ENCODE measurements around the gene DPYD.

DNA sequence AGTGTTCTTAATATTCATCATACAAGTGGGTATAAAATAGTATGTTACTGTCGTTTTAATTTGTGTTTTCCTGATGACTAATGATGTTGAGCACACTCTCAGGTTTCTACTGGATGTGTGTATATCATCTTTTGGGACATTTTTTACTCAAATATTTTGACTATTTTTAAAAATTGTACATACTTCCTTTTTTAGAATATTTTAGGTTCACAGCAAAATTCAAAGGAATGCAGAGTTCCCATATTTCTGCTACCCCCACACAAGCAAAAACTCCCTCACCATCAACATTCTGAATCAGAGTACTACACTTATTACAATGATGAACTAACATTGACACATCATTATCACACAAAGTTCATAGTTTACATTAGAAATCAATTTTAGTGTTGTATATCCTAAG lies 114.5 kb downstream of the DPYD start:
- TF ChIP-seq, protein P1, sequence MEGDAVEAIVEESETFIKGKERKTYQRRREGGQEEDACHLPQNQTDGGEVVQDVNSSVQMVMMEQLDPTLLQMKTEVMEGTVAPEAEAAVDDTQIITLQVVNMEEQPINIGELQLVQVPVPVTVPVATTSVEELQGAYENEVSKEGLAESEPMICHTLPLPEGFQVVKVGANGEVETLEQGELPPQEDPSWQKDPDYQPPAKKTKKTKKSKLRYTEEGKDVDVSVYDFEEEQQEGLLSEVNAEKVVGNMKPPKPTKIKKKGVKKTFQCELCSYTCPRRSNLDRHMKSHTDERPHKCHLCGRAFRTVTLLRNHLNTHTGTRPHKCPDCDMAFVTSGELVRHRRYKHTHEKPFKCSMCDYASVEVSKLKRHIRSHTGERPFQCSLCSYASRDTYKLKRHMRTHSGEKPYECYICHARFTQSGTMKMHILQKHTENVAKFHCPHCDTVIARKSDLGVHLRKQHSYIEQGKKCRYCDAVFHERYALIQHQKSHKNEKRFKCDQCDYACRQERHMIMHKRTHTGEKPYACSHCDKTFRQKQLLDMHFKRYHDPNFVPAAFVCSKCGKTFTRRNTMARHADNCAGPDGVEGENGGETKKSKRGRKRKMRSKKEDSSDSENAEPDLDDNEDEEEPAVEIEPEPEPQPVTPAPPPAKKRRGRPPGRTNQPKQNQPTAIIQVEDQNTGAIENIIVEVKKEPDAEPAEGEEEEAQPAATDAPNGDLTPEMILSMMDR (IDR thresholded peaks at IDR 0.05; ENCODE audit: insufficient read depth, low read depth, low read length), result no peak
- TF ChIP-seq EZH2 (IDR thresholded peaks at IDR 0.05; ENCODE audit: insufficient read depth, low read length), result no peak

Data from astrocyte (in vitro differentiated cells and primary cell).